SK-N-MC (cell line): ENCODE data around the gene CREB3L4.

Source experiments
- EZH2 ChIP-seq: fragments of 200-600 bp; sonication (generic); IDR thresholded peaks from one replicate; pipeline ENCODE4 v1.6.1; 2017; ENCODE audit warnings: antibody characterized with exemption
- POLR2AphosphoS5 ChIP-seq: IDR thresholded peaks from 2 replicates; pipeline ENCODE4 v1.6.1; 2012; ENCODE audit warnings: mild to moderate bottlenecking, low read depth, low read length, borderline replicate concordance

GRCh38 chr1:153987621-153988020 lies 19.9 kb downstream of the CREB3L4 start:
- TF ChIP-seq EZH2: no peak
- TF ChIP-seq POLR2AphosphoS5: no peak
